Measurements from ENCODE around the gene WFDC2. TPM values are rescaled to one million over a fixed set of nuclear protein-coding genes. Genes with fewer than 3 reads are reported as not detected.

WFDC2 gene
- total and polyA plus RNA-seq, 2 of the 8 experiments (the other 6 are each of a cell fraction or from before 2014, with no cell fraction given): 77.9 to 137 TPM

DNA sequence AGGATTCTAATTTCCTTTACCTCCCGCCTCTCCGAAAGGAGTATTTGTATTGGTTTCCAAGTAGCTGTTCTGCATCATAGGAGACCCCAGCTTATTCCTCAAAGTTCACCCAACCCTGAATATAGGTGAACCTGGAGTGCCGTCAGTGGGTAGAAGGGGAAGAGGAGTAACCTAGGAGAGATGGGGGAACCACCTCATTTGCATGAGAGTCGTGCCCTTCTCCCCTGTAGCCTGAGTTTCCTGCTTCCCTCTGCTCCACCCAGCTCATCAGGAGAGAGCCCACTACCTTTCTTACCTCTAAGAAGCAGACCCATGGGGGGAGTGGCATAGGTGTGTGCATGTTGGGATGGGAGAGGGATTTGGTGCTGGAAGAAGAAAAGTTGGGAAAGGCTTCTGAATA, 17.3 kb upstream of the WFDC2 start:
- Histone ChIP-seq H4K5ac (ENCODE audit: insufficient read length, low read depth, low read length) (no peak overlapping the region), H3K56ac (replicated peaks; ENCODE audit: insufficient read length, low read depth, low read length) (no peak overlapping the region), H3K23ac (ENCODE audit: insufficient read length) (no peak overlapping the region), H3K4me1 (replicated peaks in 1 of 4; ENCODE audit: control insufficient read depth in 3 of 4, insufficient read depth in 4 of 4, low read length in 3 of 4) (no peaks in the 10 kb centered on the region; a peak in 1 of 7 replicates), H2BK15ac (ENCODE audit: low read length) (no peak overlapping the region), H3K4me2 (ENCODE audit: insufficient read depth in 1 of 2, low read depth in 2 of 2, low read length in 2 of 2) (no peak overlapping the region), H4K91ac (replicated peaks; ENCODE audit: insufficient read length, low read length) (no peak overlapping the region), H3K79me2 (ENCODE audit: control insufficient read depth in 1 of 2, insufficient read depth in 2 of 2, low read length in 2 of 2) (no peaks in the 10 kb centered on the region), H2BK5ac (ENCODE audit: low read depth, low read length) (no peak overlapping the region), H3K79me1 (ENCODE audit: low read depth, low read length) (no peaks in the 10 kb centered on the region), H3K36me3 (ENCODE audit: control insufficient read depth in 2 of 4, insufficient read depth in 4 of 4, low read length in 3 of 4) (no peaks in the 10 kb centered on the region), H2BK12ac (ENCODE audit: low read depth, low read length) (no peak overlapping the region), H4K20me1 (replicated peaks in 1 of 2; ENCODE audit: control insufficient read depth in 1 of 2, insufficient read depth in 2 of 2, low read length in 2 of 2) (no peaks in the 10 kb centered on the region), H3K14ac (ENCODE audit: insufficient read length) (no peak overlapping the region), H2AFZ (ENCODE audit: low read length) (no peak overlapping the region), H2BK20ac (ENCODE audit: low read length) (no peak overlapping the region), H3K9me3 (ENCODE audit: insufficient read depth in 2 of 2, low read depth in 1 of 2, low read length in 1 of 2) (no peaks in the 10 kb centered on the region), H3K9ac (replicated peaks in 1 of 4; ENCODE audit: extremely low read depth in 1 of 4, low read depth in 3 of 4, low read length in 3 of 4) (no peak overlapping the region), H3K4ac (replicated peaks; ENCODE audit: insufficient read length, low read depth, low read length) (no peak overlapping the region), H3K27me3 (replicated peaks in 1 of 4; ENCODE audit: control insufficient read depth in 3 of 4, extremely low read depth in 1 of 4, insufficient read depth in 3 of 4, low read length in 3 of 4) (no peaks in the 10 kb centered on the region), H3K18ac (ENCODE audit: extremely low read depth, low read length) (no peak overlapping the region), H2AK5ac (ENCODE audit: low read depth, low read length) (no peak overlapping the region), H3K27ac (ENCODE audit: low read depth, low read length) (no peak overlapping the region), H3K4me3 (ENCODE audit: extremely low read depth in 1 of 4, insufficient read depth in 2 of 4, low read depth in 3 of 4, low read length in 4 of 4) (no peak overlapping the region), H2BK120ac (replicated peaks; ENCODE audit: low read depth, low read length) (no peak overlapping the region), H4K8ac (ENCODE audit: extremely low read depth, insufficient read depth, low read length) (no peak overlapping the region), H3K23me2 (ENCODE audit: low read depth, low read length) (no peaks in the 10 kb centered on the region)
- DNase-seq (ENCODE audit: low read depth in 1 of 2, low spot score in 2 of 2): no peak
- no peak for FAIRE-seq
- ChIA-PET POLR2A (ENCODE audit: partially characterized antibody) (interaction anchor here (1.2 to 1.3 kb wide), 2 partner anchors 16 to 89 kb away, joined by 3 to 5 read pairs; partner anchors contain the start of gene SYS1), CTCF (ENCODE audit: partially characterized antibody) (interaction anchor here (0.6 to 16.4 kb wide), 18 partner anchors 9 to 374 kb away, joined by 3 to 317 read pairs (median 6); partner anchors contain the start of genes SYS1, WFDC10A and WFDC2)
- 57% methylated on average over 4 of the region's 4 CpGs; no CpG with 5 or more reads in 1 of the 2 experiments for WGBS, 2 experiments (ENCODE audit: extremely low coverage in 1 of 2, insufficient coverage in 1 of 2, insufficient read length in 1 of 2, insufficient replicate concordance in 2 of 2, low coverage in 1 of 2, low lambda C conversion rate in 2 of 2, missing lambda C conversion rate in 1 of 2)
- no peak for TF ChIP-seq KDM5A (IDR thresholded peaks at IDR 0.05; ENCODE audit: low read length)
- no peak for TF ChIP-seq ZNF274 (IDR thresholded peaks at IDR 0.05; ENCODE audit: borderline replicate concordance, extremely low read depth, low read length)
- no peak for TF ChIP-seq KDM1A (IDR thresholded peaks at IDR 0.05; ENCODE audit: borderline replicate concordance, low read length)
- TF ChIP-seq SAP30 (IDR thresholded peaks at IDR 0.05; ENCODE audit: insufficient read depth, insufficient replicate concordance, low read length): no peak
- TF ChIP-seq GABPA (IDR thresholded peaks at IDR 0.05; ENCODE audit: borderline replicate concordance, insufficient read depth, low read length): no peak
- TF ChIP-seq, protein P1, sequence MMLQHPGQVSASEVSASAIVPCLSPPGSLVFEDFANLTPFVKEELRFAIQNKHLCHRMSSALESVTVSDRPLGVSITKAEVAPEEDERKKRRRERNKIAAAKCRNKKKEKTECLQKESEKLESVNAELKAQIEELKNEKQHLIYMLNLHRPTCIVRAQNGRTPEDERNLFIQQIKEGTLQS (IDR thresholded peaks at IDR 0.05; ENCODE audit: insufficient read depth, low read depth, low read length): no peak
- TF ChIP-seq, protein P2, sequence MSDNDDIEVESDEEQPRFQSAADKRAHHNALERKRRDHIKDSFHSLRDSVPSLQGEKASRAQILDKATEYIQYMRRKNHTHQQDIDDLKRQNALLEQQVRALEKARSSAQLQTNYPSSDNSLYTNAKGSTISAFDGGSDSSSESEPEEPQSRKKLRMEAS (IDR thresholded peaks at IDR 0.05): no peak
- TF ChIP-seq SP1 (IDR thresholded peaks at IDR 0.05; ENCODE audit: low read depth, low read length): no peak
- no peak for TF ChIP-seq TAF7 (optimal IDR thresholded peaks at IDR 0.05; ENCODE audit: borderline replicate concordance, low read depth, low read length)
- no peak for TF ChIP-seq EGR1 (IDR thresholded peaks at IDR 0.05; ENCODE audit: borderline replicate concordance, low read depth, low read length)

Data from H1 (cell line).